Measurements from ENCODE around the gene RGS7.
"Not testable (repeated sequence)": the region's sequence is repeated elsewhere in the genome, so short reads cannot be mapped to it uniquely, and the experiment has no call there.

RGS7 gene

GRCh38 chr1:240882656-240883308 is 474.2 kb downstream of the RGS7 start:
- H3K36me3 ChIP-seq (replicated peaks in 1 of 2; ENCODE audit: control insufficient read depth in 2 of 2, insufficient read depth in 2 of 2, low read length in 2 of 2); H2BK15ac ChIP-seq (ENCODE audit: low read length); H3K4me3 ChIP-seq (ENCODE audit: low read length in 2 of 2); DNase-seq (ENCODE audit: low spot score); H3K18ac ChIP-seq (ENCODE audit: low read length); H3K4ac ChIP-seq (ENCODE audit: low read length); H3K79me1 ChIP-seq (ENCODE audit: low read depth, low read length); H3K27me3 ChIP-seq (ENCODE audit: control insufficient read depth in 3 of 3, insufficient read depth in 3 of 3, low read depth in 1 of 3, low read length in 3 of 3); H3K14ac ChIP-seq (ENCODE audit: low read length); H2AFZ ChIP-seq (ENCODE audit: low read length); H4K8ac ChIP-seq (ENCODE audit: low read depth, low read length); H4K91ac ChIP-seq (ENCODE audit: low read depth, low read length, poor library complexity); H3K4me1 ChIP-seq (ENCODE audit: control insufficient read depth in 2 of 2, insufficient read depth in 1 of 2, low read depth in 1 of 2, low read length in 2 of 2); H2BK12ac ChIP-seq (ENCODE audit: low read length); H3K9me3 ChIP-seq (replicated peaks in 1 of 2; ENCODE audit: control insufficient read depth in 2 of 2, insufficient read depth in 1 of 2, low read depth in 1 of 2, low read length in 2 of 2); H3K4me2 ChIP-seq (ENCODE audit: insufficient read depth, low read length, poor library complexity, severe bottlenecking); H2BK5ac ChIP-seq (ENCODE audit: low read length); H3K23ac ChIP-seq (ENCODE audit: low read depth, low read length, poor library complexity); H3K9ac ChIP-seq (ENCODE audit: low read depth, low read length, poor library complexity); H3K27ac ChIP-seq (replicated peaks; ENCODE audit: low read length); H2AK5ac ChIP-seq (ENCODE audit: low read depth, low read length); H2BK120ac ChIP-seq (ENCODE audit: low read depth, low read length): not testable (repeated sequence)
- WGBS, 2 donors (ENCODE audit: extremely low coverage in 2 of 2, insufficient read length in 2 of 2, insufficient replicate concordance in 1 of 2) = no CpG with 5 or more reads among the region's 6 CpGs

GRCh38 chr1:240878631-240879030 is 478.4 kb downstream of the RGS7 start:
- H3K4me3 ChIP-seq (ENCODE audit: low read length in 2 of 2) = no peak overlapping the region
- no peak overlapping the region for H3K4ac ChIP-seq (ENCODE audit: low read length)
- H2AFZ ChIP-seq (ENCODE audit: low read length) = no peak overlapping the region
- DNase-seq (ENCODE audit: low spot score) = no peak
- H3K9ac ChIP-seq (ENCODE audit: low read depth, low read length, poor library complexity) = no peak overlapping the region
- no peaks in the 10 kb centered on the region for H3K9me3 ChIP-seq (replicated peaks in 1 of 2; ENCODE audit: control insufficient read depth in 2 of 2, insufficient read depth in 1 of 2, low read depth in 1 of 2, low read length in 2 of 2)
- H3K79me1 ChIP-seq (ENCODE audit: low read depth, low read length) = no peaks in the 10 kb centered on the region
- H2AK5ac ChIP-seq (ENCODE audit: low read depth, low read length) = no peak overlapping the region
- no peak overlapping the region for H3K4me2 ChIP-seq (ENCODE audit: insufficient read depth, low read length, poor library complexity, severe bottlenecking)
- WGBS, 2 donors (ENCODE audit: extremely low coverage in 2 of 2, insufficient read length in 2 of 2, insufficient replicate concordance in 1 of 2) = no CpG with 5 or more reads among the region's 1 CpG
- no peaks in the 10 kb centered on the region for H3K36me3 ChIP-seq (replicated peaks in 1 of 2; ENCODE audit: control insufficient read depth in 2 of 2, insufficient read depth in 2 of 2, low read length in 2 of 2)
- no peak overlapping the region for H4K8ac ChIP-seq (ENCODE audit: low read depth, low read length)
- H2BK12ac ChIP-seq (ENCODE audit: low read length) = no peak overlapping the region
- H3K18ac ChIP-seq (ENCODE audit: low read length) = no peak overlapping the region
- H2BK5ac ChIP-seq (ENCODE audit: low read length) = no peak overlapping the region
- H4K91ac ChIP-seq (ENCODE audit: low read depth, low read length, poor library complexity) = no peak overlapping the region
- no peaks in the 10 kb centered on the region for H3K4me1 ChIP-seq (ENCODE audit: control insufficient read depth in 2 of 2, insufficient read depth in 1 of 2, low read depth in 1 of 2, low read length in 2 of 2)
- H3K27me3 ChIP-seq (ENCODE audit: control insufficient read depth in 3 of 3, insufficient read depth in 3 of 3, low read depth in 1 of 3, low read length in 3 of 3) = no peaks in the 10 kb centered on the region
- no peak overlapping the region for H3K27ac ChIP-seq (replicated peaks; ENCODE audit: low read length)
- no peak overlapping the region for H2BK15ac ChIP-seq (ENCODE audit: low read length)
- H2BK120ac ChIP-seq (ENCODE audit: low read depth, low read length) = no peak overlapping the region
- no peak overlapping the region for H3K23ac ChIP-seq (ENCODE audit: low read depth, low read length, poor library complexity)
- no peak overlapping the region for H3K14ac ChIP-seq (ENCODE audit: low read length)

- Histone ChIP-seq H2AFZ (ENCODE audit: low read length) (no peak overlapping the region), H2BK12ac (ENCODE audit: low read length) (no peak overlapping the region), H3K79me1 (ENCODE audit: low read depth, low read length) (no peaks in the 10 kb centered on the region), H3K9me3 (replicated peaks in 1 of 2; ENCODE audit: control insufficient read depth in 2 of 2, insufficient read depth in 1 of 2, low read depth in 1 of 2, low read length in 2 of 2) (no peaks in the 10 kb centered on the region), H3K4me3 (ENCODE audit: low read length in 2 of 2) (no peak overlapping the region), H3K4me2 (ENCODE audit: insufficient read depth, low read length, poor library complexity, severe bottlenecking) (no peak overlapping the region), H3K27me3 (ENCODE audit: control insufficient read depth in 3 of 3, insufficient read depth in 3 of 3, low read depth in 1 of 3, low read length in 3 of 3) (no peaks in the 10 kb centered on the region), H2BK15ac (ENCODE audit: low read length) (no peak overlapping the region), H2BK120ac (ENCODE audit: low read depth, low read length) (no peak overlapping the region), H3K9ac (ENCODE audit: low read depth, low read length, poor library complexity) (no peak overlapping the region), H3K4me1 (ENCODE audit: control insufficient read depth in 2 of 2, insufficient read depth in 1 of 2, low read depth in 1 of 2, low read length in 2 of 2) (no peaks in the 10 kb centered on the region), H3K36me3 (replicated peaks in 1 of 2; ENCODE audit: control insufficient read depth in 2 of 2, insufficient read depth in 2 of 2, low read length in 2 of 2) (no peaks in the 10 kb centered on the region), H3K27ac (replicated peaks; ENCODE audit: low read length) (no peak overlapping the region), H3K4ac (ENCODE audit: low read length) (no peak overlapping the region), H4K91ac (ENCODE audit: low read depth, low read length, poor library complexity) (no peak overlapping the region), H2AK5ac (ENCODE audit: low read depth, low read length) (no peak overlapping the region), H3K18ac (ENCODE audit: low read length) (no peak overlapping the region), H4K8ac (ENCODE audit: low read depth, low read length) (no peak overlapping the region), H2BK5ac (ENCODE audit: low read length) (no peak overlapping the region), H3K23ac (ENCODE audit: low read depth, low read length, poor library complexity) (no peak overlapping the region), H3K14ac (ENCODE audit: low read length) (no peak overlapping the region)
- WGBS, 2 donors (ENCODE audit: extremely low coverage in 2 of 2, insufficient read length in 2 of 2, insufficient replicate concordance in 1 of 2) = no CpG with 5 or more reads among the region's 1 CpG
- DNase-seq (ENCODE audit: low spot score) = no peak
Observed at GRCh38 chr1:240877605-240878004, 479.4 kb downstream of the RGS7 start.

- Histone ChIP-seq H3K4ac (ENCODE audit: low read length) (no peak overlapping the region), H3K79me1 (ENCODE audit: low read depth, low read length) (no peaks in the 10 kb centered on the region), H3K4me3 (ENCODE audit: low read length in 2 of 2) (no peak overlapping the region), H3K36me3 (replicated peaks in 1 of 2; ENCODE audit: control insufficient read depth in 2 of 2, insufficient read depth in 2 of 2, low read length in 2 of 2) (no peaks in the 10 kb centered on the region), H4K91ac (ENCODE audit: low read depth, low read length, poor library complexity) (no peak overlapping the region), H3K27me3 (ENCODE audit: control insufficient read depth in 3 of 3, insufficient read depth in 3 of 3, low read depth in 1 of 3, low read length in 3 of 3) (no peaks in the 10 kb centered on the region), H3K4me2 (ENCODE audit: insufficient read depth, low read length, poor library complexity, severe bottlenecking) (no peak overlapping the region), H3K9me3 (replicated peaks in 1 of 2; ENCODE audit: control insufficient read depth in 2 of 2, insufficient read depth in 1 of 2, low read depth in 1 of 2, low read length in 2 of 2) (no peaks in the 10 kb centered on the region), H2BK15ac (ENCODE audit: low read length) (no peak overlapping the region), H3K4me1 (ENCODE audit: control insufficient read depth in 2 of 2, insufficient read depth in 1 of 2, low read depth in 1 of 2, low read length in 2 of 2) (no peaks in the 10 kb centered on the region), H3K14ac (ENCODE audit: low read length) (no peak overlapping the region), H3K23ac (ENCODE audit: low read depth, low read length, poor library complexity) (no peak overlapping the region), H3K27ac (replicated peaks; ENCODE audit: low read length) (no peak overlapping the region), H3K18ac (ENCODE audit: low read length) (no peak overlapping the region), H2BK120ac (ENCODE audit: low read depth, low read length) (no peak overlapping the region), H3K9ac (ENCODE audit: low read depth, low read length, poor library complexity) (no peak overlapping the region), H2BK12ac (ENCODE audit: low read length) (no peak overlapping the region), H2BK5ac (ENCODE audit: low read length) (no peak overlapping the region), H2AK5ac (ENCODE audit: low read depth, low read length) (no peak overlapping the region), H4K8ac (ENCODE audit: low read depth, low read length) (no peak overlapping the region), H2AFZ (ENCODE audit: low read length) (no peak overlapping the region)
- DNase-seq (ENCODE audit: low spot score) = no peak
- WGBS, 2 donors (ENCODE audit: extremely low coverage in 2 of 2, insufficient read length in 2 of 2, insufficient replicate concordance in 1 of 2) = no CpG with 5 or more reads among the region's 4 CpGs
Observed at GRCh38 chr1:240876071-240876470, 480.9 kb downstream of the RGS7 start.
